Naive B cell (primary cell): ENCODE results near the gene PDE2A. TPM values are rescaled to one million over a fixed set of nuclear protein-coding genes. Genes with fewer than 3 reads are reported as not detected.

Experiments
- ATAC-seq, 2 donors: fragments of 150-1000 bp; cut with Tn5 transposase; 2 replicates each; pipeline ENCODE4 v1.10.0; 2021; ENCODE audit warnings: low read depth in 2 of 2, mild to moderate bottlenecking in 2 of 2, moderate library complexity in 2 of 2
- DNase-seq: peaks from one replicate; pipeline ENCODE4 v3.0.0; 2022
- H3K27ac Mint-ChIP-seq, 6 donors: one replicate each; pipeline ENCODE4 v1.8.0; 2020 to 2022; ENCODE audit warnings: mild to moderate bottlenecking in 6 of 6, mixed read lengths in 6 of 6, moderate library complexity in 5 of 6, inconsistent platforms in 2 of 6
- H3K27me3 Mint-ChIP-seq, 3 donors: one replicate each; pipeline ENCODE4 v1.8.0; 2021 to 2022; ENCODE audit warnings: mixed read lengths in 3 of 3, mild to moderate bottlenecking in 1 of 3
- H3K36me3 Mint-ChIP-seq, 2 donors: one replicate each; pipeline ENCODE4 v1.8.0; 2020 to 2022; ENCODE audit warnings: mixed read lengths in 2 of 2, inconsistent platforms in 1 of 2, mild to moderate bottlenecking in 1 of 2
- H3K4me1 Mint-ChIP-seq, 3 donors: one replicate each; pipeline ENCODE4 v1.8.0; 2020 to 2022; ENCODE audit warnings: mixed read lengths in 3 of 3, inconsistent platforms in 1 of 3, mild to moderate bottlenecking in 1 of 3, moderate library complexity in 1 of 3
- H3K4me3 Mint-ChIP-seq, 8 donors: one replicate each; pipeline ENCODE4 v1.8.0; 2020 to 2022; ENCODE audit warnings: mild to moderate bottlenecking in 8 of 8, mixed read lengths in 8 of 8, moderate library complexity in 8 of 8, inconsistent platforms in 2 of 8
- H3K9me3 Mint-ChIP-seq, 7 donors: one replicate each; pipeline ENCODE4 v1.8.0; 2020 to 2022; ENCODE audit warnings: mixed read lengths in 7 of 7, mild to moderate bottlenecking in 5 of 7, inconsistent platforms in 2 of 7, moderate library complexity in 1 of 7
- polyA plus RNA-seq, 6 donors: library from polyadenylated mRNA; unstranded; fragments of 300-500 nt; fragmentation: Illumina TruSeq; gene quantifications; one replicate each; pipeline ENCODE4 v1.2.3, GENCODE V29; 2021; ENCODE audit warnings: low read depth in 6 of 6

PDE2A gene
- polyA plus RNA-seq, 6 donors from 2014 or later = 0.18 to 0.44 (median 0.36) TPM; not detected in 3

DNA sequence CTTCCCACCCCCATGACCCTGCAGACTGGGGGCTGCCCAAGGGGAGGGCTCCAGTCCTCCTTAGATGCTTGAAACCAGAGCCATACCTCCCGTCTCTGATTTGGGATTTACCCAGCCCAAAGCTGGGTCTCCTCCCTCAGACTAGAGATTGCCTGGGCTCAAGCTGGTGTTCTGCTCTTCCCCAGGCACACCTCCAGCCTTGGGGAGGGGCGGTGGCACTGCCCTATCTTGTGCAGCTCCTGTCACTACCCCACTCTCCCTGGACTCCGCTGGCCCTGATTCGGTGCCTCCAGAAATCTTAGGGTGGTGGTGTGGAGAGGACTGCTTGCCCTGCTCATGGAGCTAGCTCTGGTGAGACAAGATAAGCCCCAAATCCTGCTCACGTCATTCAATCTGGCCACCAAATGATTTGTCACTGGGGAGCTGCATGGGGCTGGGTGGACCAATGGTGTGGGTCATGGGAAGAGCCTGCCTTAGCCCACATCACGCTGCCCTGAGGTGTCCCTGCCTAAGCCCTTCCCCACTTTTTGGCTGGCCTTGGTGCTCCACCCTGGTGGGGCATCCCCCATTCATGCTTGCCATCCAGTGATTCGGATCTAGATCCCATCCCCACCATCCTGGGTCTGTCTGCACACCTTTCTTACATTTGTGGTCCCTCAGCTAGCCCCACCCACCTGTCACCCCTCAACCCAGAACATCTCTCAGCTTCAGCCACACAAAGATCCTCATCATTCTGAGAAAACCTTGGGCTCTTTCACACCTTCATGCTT, 87.7 kb downstream of the PDE2A start:
- Mint-ChIP-seq H3K9me3 (no peaks in the 10 kb centered on the region), H3K36me3 (no peaks in the 10 kb centered on the region), H3K27ac (peak overlapping the region in 2 of 6 donors; percentile 82 to 98), H3K4me3 (no peak overlapping the region), H3K4me1 (peaks cover 37 to 44% (median 43%) of the 10 kb centered on the region in 3 donors), H3K27me3 (peaks cover 27 to 65% (median 45%) of the 10 kb centered on the region in 3 donors)
- DNase-seq (no peak), ATAC-seq (no peak)

DNA sequence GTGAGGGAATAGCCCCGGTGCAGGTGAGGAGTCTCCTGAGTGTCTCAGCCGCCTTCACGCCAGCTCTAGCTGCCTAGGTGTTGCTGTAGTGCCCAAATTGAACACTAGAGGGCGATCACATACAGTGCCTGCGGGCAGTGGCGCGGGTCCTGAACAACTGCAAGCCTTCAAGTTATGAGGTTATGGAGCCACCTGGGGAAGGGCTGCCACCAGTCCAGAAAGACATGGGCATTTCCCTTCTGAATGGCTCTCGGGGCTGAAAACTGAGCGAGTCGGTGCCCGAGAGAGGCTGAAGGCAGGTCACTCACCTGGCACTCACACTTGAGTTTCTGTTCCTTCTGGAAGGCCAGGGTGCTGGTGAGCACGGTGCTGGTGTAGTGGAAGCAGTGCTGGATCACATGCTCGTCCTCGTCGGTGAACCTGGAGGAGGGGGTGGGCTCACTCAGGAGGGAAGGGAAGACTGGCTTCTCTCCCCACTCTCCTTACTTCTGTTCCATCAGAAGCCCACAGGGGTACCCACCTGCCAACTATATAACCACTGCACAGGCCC, 88.4 kb downstream of the PDE2A start:
- Mint-ChIP-seq H3K27me3 (peaks cover 20 to 58% (median 39%) of the 10 kb centered on the region in 3 donors), H3K36me3 (no peaks in the 10 kb centered on the region), H3K4me1 (peaks cover 34 to 38% (median 38%) of the 10 kb centered on the region in 3 donors), H3K27ac (peak overlapping the region; percentile 15 to 98 (median 86)), H3K9me3 (no peaks in the 10 kb centered on the region), H3K4me3 (peak overlapping the region; percentile 62 to 93 (median 86))
- peak; percentile 64 to 68 for ATAC-seq
- peak; percentile 67 for DNase-seq

DNA sequence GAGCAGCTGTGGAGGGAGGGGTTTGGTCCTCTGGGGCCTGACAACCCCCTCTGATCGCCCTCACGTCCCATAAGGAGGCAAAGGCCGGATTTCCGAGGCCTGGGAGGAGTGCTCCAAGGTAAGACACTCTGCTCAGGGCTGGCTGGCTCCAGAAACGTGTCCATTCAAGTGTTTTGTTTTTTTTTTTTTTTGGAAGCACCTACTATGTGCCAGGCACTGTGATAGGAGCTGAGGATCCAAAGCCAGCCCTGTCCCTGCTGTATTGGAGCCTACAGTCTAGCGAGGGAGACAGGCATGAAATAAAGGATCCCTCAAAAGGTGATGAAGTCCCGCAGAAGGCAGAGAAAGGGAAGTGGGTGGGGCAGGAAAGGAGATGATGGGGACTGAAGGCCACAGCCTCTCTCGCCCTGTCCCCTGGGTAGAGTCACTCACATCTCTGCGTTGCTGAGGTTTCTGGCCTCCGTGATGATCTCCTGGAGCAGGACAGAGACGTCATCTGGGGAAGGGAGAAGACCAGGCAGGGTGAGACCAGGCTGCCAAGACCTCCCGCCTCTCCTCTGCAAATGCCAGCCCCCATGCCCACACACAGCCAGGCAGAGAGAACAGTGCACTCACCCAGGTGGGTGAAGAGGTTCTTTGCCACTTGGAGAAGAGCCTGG, 89.2 kb downstream of the PDE2A start:
- ATAC-seq (peak; percentile 7 to 13), DNase-seq (peak; percentile 23)
- Mint-ChIP-seq H3K4me3 (peak overlapping the region; percentile 70 to 93 (median 90)), H3K9me3 (no peaks in the 10 kb centered on the region), H3K27me3 (peaks cover 17 to 51% (median 31%) of the 10 kb centered on the region in 3 donors), H3K27ac (peak overlapping the region in 4 of 6 donors; percentile 83 to 98 (median 92)), H3K4me1 (peaks cover 28 to 41% (median 34%) of the 10 kb centered on the region in 3 donors), H3K36me3 (no peaks in the 10 kb centered on the region)

DNA sequence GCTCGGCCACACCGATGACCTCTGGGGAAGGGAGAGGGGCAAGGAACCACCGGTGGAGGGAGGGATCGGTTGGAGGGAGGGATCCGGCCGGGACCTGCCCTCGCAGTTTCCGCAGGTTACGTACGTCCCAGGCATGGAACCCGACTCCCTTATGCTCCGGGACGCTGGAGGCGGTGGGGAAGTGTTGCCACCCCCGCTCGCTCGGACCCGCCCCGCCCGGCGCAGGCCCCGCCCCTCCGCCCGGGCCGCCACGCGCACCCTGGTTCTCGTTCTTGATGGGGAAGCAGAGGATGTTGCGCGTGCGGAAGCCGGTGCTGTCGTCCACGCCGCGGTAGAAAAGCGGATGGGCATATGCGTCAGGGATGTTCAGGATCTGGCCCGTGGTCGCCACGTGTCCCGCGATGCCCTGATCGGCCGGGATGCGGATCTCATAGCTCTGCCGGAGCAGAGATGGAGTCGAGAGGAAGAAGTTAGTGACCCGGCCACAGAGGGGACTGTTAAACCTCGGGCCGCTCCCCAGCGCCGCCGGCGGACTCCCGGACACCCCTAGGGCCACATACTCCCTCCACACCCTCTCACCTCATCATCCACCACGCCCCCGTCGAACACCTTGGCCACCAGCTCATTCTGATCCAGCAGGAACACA, 89.8 kb downstream of the PDE2A start:
- Mint-ChIP-seq H3K4me3 (peak overlapping the region; percentile 70 to 93 (median 90)), H3K27ac (peak overlapping the region; percentile 76 to 98 (median 88)), H3K27me3 (peaks cover 11 to 45% (median 24%) of the 10 kb centered on the region in 3 donors), H3K4me1 (peaks cover 21 to 39% (median 27%) of the 10 kb centered on the region in 3 donors), H3K36me3 (no peaks in the 10 kb centered on the region), H3K9me3 (no peaks in the 10 kb centered on the region)
- DNase-seq = peak; percentile 68
- peak; percentile 68 to 77 for ATAC-seq

DNA sequence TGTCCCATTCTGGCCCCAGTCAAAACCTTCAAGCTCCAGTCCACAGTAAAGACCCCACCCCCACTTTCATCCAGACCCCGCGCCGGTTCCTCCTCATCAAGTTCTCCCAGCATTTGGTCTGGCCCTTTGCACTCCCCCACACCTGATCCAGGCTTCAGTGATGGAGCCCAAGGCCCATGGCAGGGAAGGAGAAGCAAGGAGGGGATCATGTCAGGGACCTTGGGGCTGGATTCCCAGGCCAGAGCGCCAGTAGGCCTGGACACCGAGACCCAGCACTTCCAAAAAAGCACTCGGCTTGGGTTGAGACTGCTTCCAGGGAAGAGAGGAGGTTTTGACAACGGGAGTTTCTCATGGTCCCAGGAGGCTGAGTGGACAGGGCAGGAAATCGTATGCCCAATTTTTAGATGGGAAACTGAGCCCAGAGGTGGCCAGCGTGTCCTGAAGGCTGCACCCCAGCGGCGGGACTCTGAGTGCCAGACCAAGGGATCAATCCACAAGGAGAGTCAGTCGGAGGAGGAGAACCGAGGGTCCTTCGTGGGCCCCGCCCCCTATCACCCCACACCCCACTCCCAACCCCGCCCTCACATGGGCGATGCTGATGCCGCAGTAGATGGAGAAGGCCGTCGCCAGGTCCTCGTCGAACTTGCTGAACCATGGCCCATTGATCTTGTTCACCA, 90.5 kb downstream of the PDE2A start:
- peaks cover 9 to 38% (median 18%) of the 10 kb centered on the region in 3 donors for H3K27me3 Mint-ChIP-seq
- H3K4me1 Mint-ChIP-seq = peaks cover 21 to 37% (median 24%) of the 10 kb centered on the region in 3 donors
- ATAC-seq (no peak), DNase-seq (no peak)
- H3K4me3 Mint-ChIP-seq = peak overlapping the region; percentile 51 to 77 (median 64)
- no peaks in the 10 kb centered on the region for H3K36me3 Mint-ChIP-seq
- H3K9me3 Mint-ChIP-seq = no peaks in the 10 kb centered on the region
- peak overlapping the region in 2 of 6 donors; percentile 78 to 90 for H3K27ac Mint-ChIP-seq

DNA sequence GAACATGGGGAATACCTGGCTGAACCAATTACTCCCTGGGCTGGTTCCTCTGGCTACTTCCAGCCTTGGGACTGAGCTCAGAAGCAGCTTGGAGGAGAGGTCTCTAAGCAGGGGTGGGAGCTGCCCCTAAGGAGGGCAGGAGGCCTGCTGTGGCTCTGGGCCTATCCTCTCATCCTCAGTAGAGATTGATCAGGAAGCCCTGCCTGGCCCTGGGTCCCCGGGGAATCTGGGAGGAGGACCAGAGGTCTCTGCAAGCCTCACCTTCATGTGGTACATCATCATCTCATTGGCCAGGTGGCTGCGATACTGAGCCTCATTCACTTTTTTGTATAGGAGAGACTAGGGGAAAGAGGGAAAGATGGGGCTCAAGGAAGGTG, 91.1 kb downstream of the PDE2A start:
- H3K4me1 Mint-ChIP-seq = peaks cover 21 to 37% (median 21%) of the 10 kb centered on the region in 3 donors
- ATAC-seq (no peak), DNase-seq (no peak)
- peak overlapping the region in 1 of 6 donors; percentile 38 for H3K27ac Mint-ChIP-seq
- H3K4me3 Mint-ChIP-seq = peak overlapping the region in 6 of 8 donors; percentile 3 to 66 (median 46)
- no peaks in the 10 kb centered on the region for H3K36me3 Mint-ChIP-seq
- H3K9me3 Mint-ChIP-seq = no peaks in the 10 kb centered on the region
- peaks cover 9 to 32% (median 12%) of the 10 kb centered on the region in 3 donors for H3K27me3 Mint-ChIP-seq

DNA sequence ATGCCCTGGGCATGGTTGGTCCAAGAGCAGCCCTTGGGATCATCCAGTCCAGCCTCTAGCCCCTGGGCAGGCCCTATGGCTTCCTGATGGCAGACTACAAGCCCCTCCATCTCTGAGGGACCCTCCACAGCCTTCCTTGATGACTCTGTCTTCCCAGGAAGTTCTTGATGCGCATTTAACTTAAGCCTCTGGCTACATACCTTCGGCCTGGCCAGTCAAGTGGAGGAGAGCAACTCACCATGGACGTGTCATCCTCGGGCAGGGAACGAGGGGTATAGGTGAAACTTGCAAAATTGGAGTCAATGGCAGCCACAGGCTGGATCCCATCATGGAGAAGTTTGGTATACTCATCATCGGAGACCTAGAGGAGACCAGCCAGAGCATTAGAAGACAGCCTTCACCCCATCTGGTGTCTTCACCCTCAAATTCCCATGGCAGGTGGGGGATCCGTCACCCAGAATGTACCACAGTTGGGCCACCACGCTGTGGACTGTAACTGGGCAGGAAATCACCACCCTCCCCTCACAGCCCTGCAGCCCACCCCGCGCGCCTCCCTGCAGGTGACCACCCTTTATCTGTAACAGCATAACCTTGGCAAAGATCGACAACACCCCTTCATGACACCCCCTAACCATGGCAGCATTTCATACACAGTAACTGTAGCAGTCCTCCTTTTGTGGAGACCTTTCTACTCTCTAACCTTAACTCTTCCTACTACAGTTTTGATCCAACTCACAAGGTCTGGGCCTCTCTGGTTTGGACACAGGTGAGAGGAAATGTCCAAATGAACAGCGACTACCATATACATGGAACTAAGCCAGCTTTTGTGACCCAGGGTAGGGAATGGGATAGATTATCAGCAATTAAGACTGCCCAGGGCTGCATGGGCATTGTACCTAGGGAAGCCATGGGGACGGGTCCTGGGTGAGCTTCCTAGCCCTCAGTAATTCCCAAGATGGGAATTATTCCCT, 91.7 kb downstream of the PDE2A start:
- H3K9me3 Mint-ChIP-seq = no peaks in the 10 kb centered on the region
- H3K27ac Mint-ChIP-seq = peak overlapping the region in 1 of 6 donors; percentile 38
- peaks cover 5 to 26% (median 9%) of the 10 kb centered on the region in 3 donors for H3K27me3 Mint-ChIP-seq
- DNase-seq (no peak), ATAC-seq (no peak)
- H3K4me1 Mint-ChIP-seq = peaks cover 16 to 37% (median 21%) of the 10 kb centered on the region in 3 donors
- H3K36me3 Mint-ChIP-seq = no peaks in the 10 kb centered on the region
- peak overlapping the region in 3 of 8 donors; percentile 3 to 44 (median 27) for H3K4me3 Mint-ChIP-seq

DNA sequence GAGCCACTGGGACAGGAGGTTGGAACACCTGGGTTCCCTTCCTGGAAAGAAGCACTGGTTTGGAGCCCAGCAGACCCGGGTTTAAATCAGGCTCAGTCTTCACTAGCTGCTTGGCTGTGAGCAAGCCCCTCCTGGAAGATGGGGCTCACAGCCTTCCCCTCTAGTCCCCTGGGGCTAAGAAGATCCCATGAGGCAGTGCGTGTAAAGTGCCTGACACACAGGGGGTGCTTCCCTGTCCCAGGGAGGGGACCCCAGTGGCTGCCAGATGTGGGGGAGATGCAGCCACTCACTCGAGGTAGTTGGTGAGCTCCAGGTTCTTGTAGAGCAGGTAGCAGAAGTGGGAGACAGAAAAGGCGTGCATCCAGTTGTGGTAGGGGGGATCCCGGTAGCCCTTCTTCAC, 93.2 kb downstream of the PDE2A start:
- Mint-ChIP-seq H3K9me3 (no peaks in the 10 kb centered on the region), H3K27me3 (peaks cover 0 to 13% (median 9%) of the 10 kb centered on the region in 3 donors), H3K4me1 (peaks cover 15 to 35% (median 19%) of the 10 kb centered on the region in 3 donors), H3K4me3 (peak overlapping the region in 1 of 8 donors; percentile 43), H3K36me3 (no peaks in the 10 kb centered on the region), H3K27ac (no peak overlapping the region)
- no peak for DNase-seq
- no peak for ATAC-seq

DNA sequence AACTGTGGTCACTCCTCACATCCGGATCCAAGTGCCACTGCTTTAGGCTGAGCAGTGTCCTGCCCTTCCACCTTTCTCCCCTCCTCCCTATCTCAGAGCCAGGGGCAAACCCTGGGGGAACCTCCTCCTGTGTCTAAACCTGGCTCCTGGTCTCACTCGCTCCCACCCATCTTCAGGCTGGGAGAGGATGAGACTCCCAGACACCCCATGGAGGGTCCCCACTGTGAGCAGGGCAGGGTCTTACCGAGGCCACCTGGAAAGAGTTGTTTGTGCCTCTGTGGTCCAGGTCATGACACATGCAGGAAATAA, 93.6 kb downstream of the PDE2A start:
- no peaks in the 10 kb centered on the region for H3K36me3 Mint-ChIP-seq
- DNase-seq (no peak), ATAC-seq (no peak)
- peaks cover 0 to 13% (median 5%) of the 10 kb centered on the region in 3 donors for H3K27me3 Mint-ChIP-seq
- peak overlapping the region in 1 of 8 donors; percentile 43 for H3K4me3 Mint-ChIP-seq
- H3K9me3 Mint-ChIP-seq = no peaks in the 10 kb centered on the region
- H3K27ac Mint-ChIP-seq = peak overlapping the region in 2 of 6 donors; percentile 15 to 67
- H3K4me1 Mint-ChIP-seq = peaks cover 12 to 30% (median 14%) of the 10 kb centered on the region in 3 donors

DNA sequence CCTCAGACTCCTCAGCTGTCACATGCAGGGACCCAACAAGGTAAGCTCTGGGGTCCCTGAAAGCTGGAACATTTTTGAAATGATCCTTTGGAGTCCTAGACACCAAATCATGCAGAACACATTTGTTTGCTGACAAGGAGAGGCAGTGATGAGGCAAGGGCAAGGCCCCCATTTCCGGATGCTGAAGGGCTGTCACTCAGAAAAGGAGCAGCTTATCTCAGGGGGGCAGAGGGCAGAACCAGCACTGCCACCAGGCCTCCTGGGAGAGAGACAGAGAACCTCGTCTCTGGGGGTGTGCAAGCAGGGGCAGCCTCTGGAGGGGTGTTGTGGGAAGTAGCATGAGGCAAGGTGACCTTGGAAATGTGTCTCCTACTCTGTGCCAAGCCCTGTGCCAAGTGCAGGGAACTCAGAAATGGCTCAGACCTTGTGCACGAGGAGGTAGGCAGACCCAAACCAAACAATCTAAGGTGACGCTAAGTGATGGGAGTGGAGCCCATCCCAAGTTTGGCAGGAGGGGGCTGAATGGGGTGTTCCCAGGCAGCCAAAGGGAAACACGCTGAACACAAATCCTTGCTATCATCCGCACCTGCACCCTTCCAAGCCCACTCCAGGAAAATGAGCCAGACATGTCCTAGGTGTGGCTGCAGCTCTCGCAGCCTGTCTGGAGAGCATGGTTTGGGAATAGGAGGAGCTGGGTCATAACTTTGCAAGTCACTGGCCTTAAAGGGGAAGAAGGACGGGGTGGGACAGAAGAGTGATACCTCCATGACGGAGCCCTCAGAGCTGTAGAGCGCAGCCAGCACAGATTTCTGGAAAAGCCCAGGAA, 94.2 kb downstream of the PDE2A start:
- ATAC-seq = no peak
- Mint-ChIP-seq H3K36me3 (no peaks in the 10 kb centered on the region), H3K27ac (peak overlapping the region in 1 of 6 donors; percentile 67), H3K9me3 (no peaks in the 10 kb centered on the region), H3K27me3 (peaks cover 4 to 13% (median 4%) of the 10 kb centered on the region in 3 donors), H3K4me3 (no peak overlapping the region), H3K4me1 (peaks cover 7 to 25% (median 8%) of the 10 kb centered on the region in 3 donors)
- no peak for DNase-seq
